ENCODE measurements around the gene SNX2.

The SNX2 gene

DNA sequence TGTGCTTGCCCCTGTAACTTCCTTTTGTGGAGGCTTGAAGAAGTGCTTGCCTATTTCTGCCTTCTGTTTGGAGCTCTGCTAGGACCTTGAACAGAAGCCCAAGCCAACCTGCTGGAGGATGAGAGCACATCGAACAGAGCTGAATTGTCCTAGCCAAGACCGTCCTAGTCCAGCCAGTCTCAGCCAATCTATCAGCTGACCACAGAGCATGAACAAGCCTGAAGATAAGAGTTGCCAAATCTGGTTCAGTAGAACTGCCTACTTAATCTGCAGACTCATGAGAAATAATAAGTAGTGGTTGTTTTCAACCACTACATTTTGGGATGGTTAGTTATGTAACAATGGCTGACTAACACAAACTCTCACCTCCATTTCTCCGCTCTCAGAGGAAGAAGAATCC lies 4.4 kb upstream of the SNX2 start:
- TF ChIP-seq CTCF (conservative IDR thresholded peaks at IDR 0.05; ENCODE audit: low read depth, low read length): no peak
- DNase-seq (ENCODE audit: low read depth): no peak
- H3K4me3 ChIP-seq (ENCODE audit: low read length): no peak overlapping the region

GRCh38 chr5:122772446-122772845 lies 2.4 kb upstream of the SNX2 start:
- DNase-seq (ENCODE audit: low read depth): no peak
- no peak overlapping the region for H3K4me3 ChIP-seq (ENCODE audit: low read length)
- TF ChIP-seq CTCF (conservative IDR thresholded peaks at IDR 0.05; ENCODE audit: low read depth, low read length): no peak

GRCh38 chr5:122773619-122774018 lies 1.3 kb upstream of the SNX2 start:
- TF ChIP-seq CTCF (conservative IDR thresholded peaks at IDR 0.05; ENCODE audit: low read depth, low read length): no peak
- no peak for DNase-seq (ENCODE audit: low read depth)
- H3K4me3 ChIP-seq (ENCODE audit: low read length): no peak overlapping the region

DNA sequence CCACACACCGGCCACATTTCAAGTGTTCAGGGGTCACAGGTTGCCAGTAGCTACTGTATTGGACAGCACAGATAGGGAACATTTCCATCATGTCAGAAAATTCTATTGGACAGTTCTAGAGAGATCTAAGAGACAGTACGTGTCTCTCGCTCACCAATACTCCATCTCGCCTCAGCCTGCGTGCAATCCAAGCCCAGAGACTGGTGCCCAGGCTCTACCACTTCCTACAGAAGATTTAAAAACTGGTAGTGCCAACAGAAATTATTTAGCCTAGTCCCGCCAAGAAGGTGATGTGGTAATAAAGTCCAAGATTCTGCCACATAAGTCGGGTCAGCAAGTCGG lies 390 bp upstream of the SNX2 start:
- H3K4me3 ChIP-seq (ENCODE audit: low read length): peak overlapping the region; percentile 94
- no peak for DNase-seq (ENCODE audit: low read depth)
- no peak for TF ChIP-seq CTCF (conservative IDR thresholded peaks at IDR 0.05; ENCODE audit: low read depth, low read length)

GRCh38 chr5:122775550-122776542 lies 966 bp downstream of the SNX2 start:
- no peak for DNase-seq (ENCODE audit: low read depth)
- TF ChIP-seq CTCF (conservative IDR thresholded peaks at IDR 0.05; ENCODE audit: low read depth, low read length): no peak
- H3K4me3 ChIP-seq (ENCODE audit: low read length): peak overlapping the region; percentile 94

DNA sequence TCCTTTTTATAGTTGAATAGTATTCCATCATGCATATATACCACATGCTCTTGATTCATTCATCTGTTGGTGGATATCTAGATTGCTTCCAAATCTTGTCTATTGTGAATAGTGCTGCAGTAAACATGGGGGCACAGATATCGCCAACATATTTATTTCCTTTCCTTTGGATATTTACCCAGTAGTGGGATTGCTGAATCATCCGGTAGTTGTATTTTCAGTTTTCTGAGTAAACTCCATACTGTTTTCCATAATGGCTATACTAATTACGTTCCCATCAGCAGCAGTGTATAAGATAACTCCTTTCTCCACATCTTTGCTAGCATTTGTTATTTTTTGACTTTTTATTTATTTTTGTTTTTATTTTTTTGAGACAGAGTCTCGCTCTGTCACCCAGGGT lies 3.3 kb downstream of the SNX2 start:
- TF ChIP-seq CTCF (conservative IDR thresholded peaks at IDR 0.05; ENCODE audit: low read depth, low read length): no peak
- DNase-seq (ENCODE audit: low read depth): no peak
- no peak overlapping the region for H3K4me3 ChIP-seq (ENCODE audit: low read length)

GRCh38 chr5:122779451-122779850 lies 4.6 kb downstream of the SNX2 start:
- TF ChIP-seq CTCF (conservative IDR thresholded peaks at IDR 0.05; ENCODE audit: low read depth, low read length): no peak
- DNase-seq (ENCODE audit: low read depth): no peak
- H3K4me3 ChIP-seq (ENCODE audit: low read length): no peak overlapping the region
